Nephron (organoid): ENCODE data around the gene CASP2.
A peak's percentile ranks its signal among the peaks of the same experiment; 100 is the strongest.

Source experiments
- H3K27ac Mint-ChIP-seq, 3 experiments: 2 replicates each; pipeline ENCODE4 v1.8.0; 2020; ENCODE audit warnings: mixed read lengths in 3 of 3, mild to moderate bottlenecking in 2 of 3, moderate library complexity in 1 of 3
- H3K27me3 Mint-ChIP-seq: 2 replicates; pipeline ENCODE4 v1.8.0; 2021; ENCODE audit warnings: low read depth, mild to moderate bottlenecking, moderate library complexity, mixed read lengths
- H3K36me3 Mint-ChIP-seq: 2 replicates; pipeline ENCODE4 v1.8.0; 2020; ENCODE audit warnings: low read depth, mixed read lengths
- H3K4me1 Mint-ChIP-seq: 2 replicates; pipeline ENCODE4 v1.8.0; 2020; ENCODE audit warnings: mixed read lengths
- H3K4me3 Mint-ChIP-seq, 3 experiments: 2 replicates each; pipeline ENCODE4 v1.8.0; 2020; ENCODE audit warnings: mild to moderate bottlenecking in 3 of 3, mixed read lengths in 3 of 3, moderate library complexity in 2 of 3
- H3K9me3 Mint-ChIP-seq: 2 replicates; pipeline ENCODE4 v1.8.0; 2020; ENCODE audit warnings: mixed read lengths
- TF ChIP-seq, protein P1 (sequence below), 3 experiments: fragments of 200-600 bp; sonication (generic); IDR thresholded peaks; one replicate each; pipeline ENCODE4 v1.5.0; 2021; ENCODE audit warnings: antibody characterized with exemption in 3 of 3; ENCODE audit not compliant: unreplicated experiment in 3 of 3

CASP2 gene

GRCh38 chr7:143290293-143290692, 2.1 kb downstream of the CASP2 start:
- Mint-ChIP-seq H3K4me3 (peak overlapping the region; percentile 31 to 95 (median 71)), H3K36me3 (peaks cover 44% of the 10 kb centered on the region), H3K4me1 (peaks cover 50% of the 10 kb centered on the region), H3K27me3 (no peaks in the 10 kb centered on the region), H3K27ac (no peak overlapping the region), H3K9me3 (peaks cover 4% of the 10 kb centered on the region)
- TF ChIP-seq, protein P1, sequence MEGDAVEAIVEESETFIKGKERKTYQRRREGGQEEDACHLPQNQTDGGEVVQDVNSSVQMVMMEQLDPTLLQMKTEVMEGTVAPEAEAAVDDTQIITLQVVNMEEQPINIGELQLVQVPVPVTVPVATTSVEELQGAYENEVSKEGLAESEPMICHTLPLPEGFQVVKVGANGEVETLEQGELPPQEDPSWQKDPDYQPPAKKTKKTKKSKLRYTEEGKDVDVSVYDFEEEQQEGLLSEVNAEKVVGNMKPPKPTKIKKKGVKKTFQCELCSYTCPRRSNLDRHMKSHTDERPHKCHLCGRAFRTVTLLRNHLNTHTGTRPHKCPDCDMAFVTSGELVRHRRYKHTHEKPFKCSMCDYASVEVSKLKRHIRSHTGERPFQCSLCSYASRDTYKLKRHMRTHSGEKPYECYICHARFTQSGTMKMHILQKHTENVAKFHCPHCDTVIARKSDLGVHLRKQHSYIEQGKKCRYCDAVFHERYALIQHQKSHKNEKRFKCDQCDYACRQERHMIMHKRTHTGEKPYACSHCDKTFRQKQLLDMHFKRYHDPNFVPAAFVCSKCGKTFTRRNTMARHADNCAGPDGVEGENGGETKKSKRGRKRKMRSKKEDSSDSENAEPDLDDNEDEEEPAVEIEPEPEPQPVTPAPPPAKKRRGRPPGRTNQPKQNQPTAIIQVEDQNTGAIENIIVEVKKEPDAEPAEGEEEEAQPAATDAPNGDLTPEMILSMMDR (IDR thresholded peaks at IDR 0.05; ENCODE audit: unreplicated experiment in 3 of 3): no peak

DNA sequence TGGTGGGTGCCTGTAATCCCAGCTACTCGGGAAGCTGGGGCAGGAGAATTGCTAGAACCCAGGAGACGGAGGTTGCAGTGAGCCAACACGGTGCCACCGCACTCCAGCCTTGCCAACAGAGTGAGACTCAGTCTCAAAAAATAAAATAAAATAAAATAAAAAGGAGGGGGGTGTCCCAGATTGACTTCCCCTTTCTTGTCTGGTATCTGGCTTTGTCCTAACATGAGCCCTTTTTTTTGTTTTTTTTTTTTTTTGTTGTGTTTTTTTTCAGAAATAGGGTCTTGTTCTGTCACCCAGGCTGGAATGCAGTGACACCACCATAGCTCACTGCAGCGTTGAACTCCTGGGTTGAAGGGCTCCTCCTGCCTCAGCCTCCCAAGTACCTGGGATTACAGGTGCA, 4.7 kb downstream of the CASP2 start:
- Mint-ChIP-seq H3K27me3 (no peaks in the 10 kb centered on the region), H3K9me3 (peaks cover under 1% of the 10 kb centered on the region), H3K36me3 (peaks cover 63% of the 10 kb centered on the region), H3K4me3 (no peak overlapping the region), H3K27ac (no peak overlapping the region), H3K4me1 (peaks cover 57% of the 10 kb centered on the region)
- TF ChIP-seq, protein P1 (IDR thresholded peaks at IDR 0.05; ENCODE audit: unreplicated experiment in 3 of 3): no peak

DNA sequence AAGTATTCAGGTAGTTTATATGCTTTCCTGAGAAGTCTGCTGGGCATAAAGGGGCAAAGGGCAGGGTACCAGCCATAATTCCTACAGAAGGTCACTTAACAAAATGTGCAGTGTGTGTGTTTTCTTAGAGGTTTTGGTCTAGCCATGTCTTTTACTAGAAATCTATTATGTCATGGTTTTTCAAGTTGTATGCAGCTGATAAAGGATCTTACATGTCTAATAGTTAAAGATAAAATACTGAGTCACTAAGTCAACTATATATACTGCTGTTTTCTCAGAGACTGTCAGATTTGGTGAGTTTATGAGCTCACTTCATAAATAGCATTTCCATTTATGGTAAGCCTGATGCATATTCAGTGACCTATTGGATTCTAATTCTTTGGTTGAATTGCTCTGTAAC, 7.7 kb downstream of the CASP2 start:
- no peaks in the 10 kb centered on the region for H3K9me3 Mint-ChIP-seq
- no peaks in the 10 kb centered on the region for H3K27me3 Mint-ChIP-seq
- H3K27ac Mint-ChIP-seq: peak overlapping the region; percentile 30 to 78 (median 52)
- H3K36me3 Mint-ChIP-seq: peaks cover 90% of the 10 kb centered on the region
- H3K4me1 Mint-ChIP-seq: peaks cover 43% of the 10 kb centered on the region
- H3K4me3 Mint-ChIP-seq: no peak overlapping the region
- TF ChIP-seq, protein P1 (IDR thresholded peaks at IDR 0.05; ENCODE audit: unreplicated experiment in 3 of 3): no peak

DNA sequence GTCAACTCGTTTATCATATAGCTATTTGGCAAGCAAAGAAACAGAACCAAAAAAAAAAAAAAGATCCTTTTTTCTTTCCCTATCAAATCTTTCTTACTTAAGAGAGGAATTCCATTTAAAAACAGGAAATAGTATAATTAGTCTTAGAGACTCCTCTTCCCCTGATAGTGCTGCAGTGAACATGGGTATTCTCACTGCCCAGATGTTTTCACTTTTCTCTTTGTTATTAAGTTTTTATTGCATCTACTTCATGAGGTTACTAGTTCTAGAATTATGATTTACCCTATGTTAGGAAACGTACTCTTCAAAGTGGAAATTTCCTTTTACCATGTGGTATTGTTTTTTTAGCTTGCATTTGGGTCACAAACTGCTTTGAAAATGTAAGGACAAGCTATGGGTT, 8.5 kb downstream of the CASP2 start:
- H3K27ac Mint-ChIP-seq: peak overlapping the region; percentile 30 to 78 (median 52)
- H3K9me3 Mint-ChIP-seq: no peaks in the 10 kb centered on the region
- H3K4me1 Mint-ChIP-seq: peaks cover 42% of the 10 kb centered on the region
- TF ChIP-seq, protein P1 (IDR thresholded peaks at IDR 0.05; ENCODE audit: unreplicated experiment in 3 of 3): no peak
- no peaks in the 10 kb centered on the region for H3K27me3 Mint-ChIP-seq
- H3K36me3 Mint-ChIP-seq: peaks cover 89% of the 10 kb centered on the region
- H3K4me3 Mint-ChIP-seq: no peak overlapping the region

GRCh38 chr7:143299346-143299745, 11.2 kb downstream of the CASP2 start:
- no peak overlapping the region for H3K4me3 Mint-ChIP-seq
- H3K27ac Mint-ChIP-seq: peak overlapping the region in 1 of 3 experiments; percentile 4
- H3K27me3 Mint-ChIP-seq: no peaks in the 10 kb centered on the region
- H3K36me3 Mint-ChIP-seq: peaks cover 90% of the 10 kb centered on the region
- no peaks in the 10 kb centered on the region for H3K9me3 Mint-ChIP-seq
- TF ChIP-seq, protein P1 (IDR thresholded peaks at IDR 0.05; ENCODE audit: unreplicated experiment in 3 of 3): no peak
- H3K4me1 Mint-ChIP-seq: peaks cover 37% of the 10 kb centered on the region

GRCh38 chr7:143299840-143300239, 11.7 kb downstream of the CASP2 start:
- Mint-ChIP-seq H3K9me3 (no peaks in the 10 kb centered on the region), H3K27ac (no peak overlapping the region), H3K36me3 (peaks cover 90% of the 10 kb centered on the region), H3K4me1 (peaks cover 33% of the 10 kb centered on the region), H3K4me3 (no peak overlapping the region), H3K27me3 (no peaks in the 10 kb centered on the region)
- TF ChIP-seq, protein P1 (IDR thresholded peaks at IDR 0.05; ENCODE audit: unreplicated experiment in 3 of 3): peak; percentile 46 to 53 (median 47)
